ENCODE measurements around the gene RBM14.

RBM14 gene

DNA sequence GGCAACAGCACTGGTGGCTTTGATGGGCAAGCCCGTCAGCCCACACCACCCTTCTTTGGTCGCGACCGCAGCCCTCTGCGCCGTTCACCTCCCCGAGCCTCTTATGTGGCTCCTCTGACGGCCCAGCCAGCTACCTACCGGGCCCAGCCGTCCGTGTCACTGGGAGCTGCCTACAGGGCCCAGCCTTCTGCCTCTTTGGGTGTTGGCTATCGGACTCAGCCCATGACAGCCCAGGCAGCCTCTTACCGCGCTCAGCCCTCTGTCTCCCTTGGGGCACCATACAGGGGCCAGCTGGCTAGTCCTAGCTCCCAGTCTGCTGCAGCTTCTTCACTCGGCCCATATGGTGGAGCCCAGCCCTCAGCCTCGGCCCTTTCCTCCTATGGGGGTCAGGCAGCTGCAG is 8.0 kb downstream of the RBM14 start:
- H3K27me3 ChIP-seq (ENCODE audit: insufficient read depth, low read length): no peaks in the 10 kb centered on the region
- peaks cover 95% of the 10 kb centered on the region for H3K36me3 ChIP-seq (ENCODE audit: insufficient read depth, low read length)
- TF ChIP-seq EZH2 (IDR thresholded peaks at IDR 0.05; ENCODE audit: borderline replicate concordance, low read length): no peak
- TF ChIP-seq, protein P1, sequence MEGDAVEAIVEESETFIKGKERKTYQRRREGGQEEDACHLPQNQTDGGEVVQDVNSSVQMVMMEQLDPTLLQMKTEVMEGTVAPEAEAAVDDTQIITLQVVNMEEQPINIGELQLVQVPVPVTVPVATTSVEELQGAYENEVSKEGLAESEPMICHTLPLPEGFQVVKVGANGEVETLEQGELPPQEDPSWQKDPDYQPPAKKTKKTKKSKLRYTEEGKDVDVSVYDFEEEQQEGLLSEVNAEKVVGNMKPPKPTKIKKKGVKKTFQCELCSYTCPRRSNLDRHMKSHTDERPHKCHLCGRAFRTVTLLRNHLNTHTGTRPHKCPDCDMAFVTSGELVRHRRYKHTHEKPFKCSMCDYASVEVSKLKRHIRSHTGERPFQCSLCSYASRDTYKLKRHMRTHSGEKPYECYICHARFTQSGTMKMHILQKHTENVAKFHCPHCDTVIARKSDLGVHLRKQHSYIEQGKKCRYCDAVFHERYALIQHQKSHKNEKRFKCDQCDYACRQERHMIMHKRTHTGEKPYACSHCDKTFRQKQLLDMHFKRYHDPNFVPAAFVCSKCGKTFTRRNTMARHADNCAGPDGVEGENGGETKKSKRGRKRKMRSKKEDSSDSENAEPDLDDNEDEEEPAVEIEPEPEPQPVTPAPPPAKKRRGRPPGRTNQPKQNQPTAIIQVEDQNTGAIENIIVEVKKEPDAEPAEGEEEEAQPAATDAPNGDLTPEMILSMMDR (IDR thresholded peaks at IDR 0.05; ENCODE audit: low read length): no peak
- no peaks in the 10 kb centered on the region for H3K9me3 ChIP-seq (ENCODE audit: low read length)
- H3K9ac ChIP-seq (ENCODE audit: low read length): no peak overlapping the region
- peaks cover 34% of the 10 kb centered on the region for H3K4me1 ChIP-seq (ENCODE audit: insufficient read depth, low read length, severe bottlenecking)
- peaks cover 3% of the 10 kb centered on the region; the same call in 1 of the 2 replicates for H4K20me1 ChIP-seq (ENCODE audit: insufficient read depth, low read length)
- H2AFZ ChIP-seq (ENCODE audit: low read length): no peak overlapping the region
- no peak overlapping the region for H3K4me2 ChIP-seq (ENCODE audit: low read length)
- H3K9me2 ChIP-seq (ENCODE audit: low read depth, low read length): no peaks in the 10 kb centered on the region
- no peak overlapping the region for H3K4me3 ChIP-seq (ENCODE audit: low read depth, low read length, poor library complexity, severe bottlenecking)
- peaks cover 97% of the 10 kb centered on the region for H3K79me2 ChIP-seq (ENCODE audit: insufficient read depth, low read length)
- H3K27ac ChIP-seq (ENCODE audit: low read depth, low read length, poor library complexity, severe bottlenecking): no peak overlapping the region
- H3F3A ChIP-seq (ENCODE audit: insufficient read depth, low read length): no peaks in the 10 kb centered on the region

DNA sequence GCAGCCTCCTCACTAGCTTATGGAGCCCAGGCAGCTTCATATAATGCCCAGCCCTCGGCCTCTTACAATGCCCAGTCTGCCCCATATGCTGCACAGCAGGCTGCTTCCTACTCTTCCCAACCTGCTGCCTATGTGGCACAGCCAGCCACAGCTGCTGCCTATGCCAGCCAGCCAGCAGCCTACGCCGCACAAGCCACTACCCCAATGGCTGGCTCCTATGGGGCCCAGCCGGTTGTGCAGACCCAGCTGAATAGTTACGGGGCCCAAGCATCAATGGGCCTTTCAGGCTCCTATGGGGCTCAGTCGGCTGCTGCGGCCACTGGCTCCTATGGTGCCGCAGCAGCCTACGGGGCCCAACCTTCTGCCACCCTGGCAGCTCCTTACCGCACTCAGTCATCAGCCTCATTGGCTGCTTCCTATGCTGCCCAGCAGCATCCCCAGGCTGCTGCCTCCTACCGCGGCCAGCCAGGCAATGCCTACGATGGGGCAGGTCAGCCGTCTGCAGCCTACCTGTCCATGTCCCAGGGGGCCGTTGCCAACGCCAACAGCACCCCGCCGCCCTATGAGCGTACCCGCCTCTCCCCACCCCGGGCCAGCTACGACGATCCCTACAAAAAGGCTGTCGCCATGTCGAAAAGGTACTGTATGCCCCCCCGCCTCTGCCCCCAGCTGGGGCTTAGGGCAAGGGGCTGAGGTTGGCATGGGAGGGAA is 8.8 kb downstream of the RBM14 start:
- Histone ChIP-seq H2AFZ (ENCODE audit: low read length) (no peak overlapping the region), H4K20me1 (ENCODE audit: insufficient read depth, low read length) (peaks cover 3% of the 10 kb centered on the region; the same call in 1 of the 2 replicates), H3K4me1 (ENCODE audit: insufficient read depth, low read length, severe bottlenecking) (peaks cover 27% of the 10 kb centered on the region), H3K27ac (ENCODE audit: low read depth, low read length, poor library complexity, severe bottlenecking) (no peak overlapping the region), H3K4me2 (ENCODE audit: low read length) (no peak overlapping the region), H3K9ac (ENCODE audit: low read length) (no peak overlapping the region), H3K4me3 (ENCODE audit: low read depth, low read length, poor library complexity, severe bottlenecking) (no peak overlapping the region), H3K79me2 (ENCODE audit: insufficient read depth, low read length) (peaks cover 97% of the 10 kb centered on the region), H3K36me3 (ENCODE audit: insufficient read depth, low read length) (peaks cover 98% of the 10 kb centered on the region), H3K9me3 (ENCODE audit: low read length) (no peaks in the 10 kb centered on the region), H3F3A (ENCODE audit: insufficient read depth, low read length) (no peaks in the 10 kb centered on the region), H3K9me2 (ENCODE audit: low read depth, low read length) (no peaks in the 10 kb centered on the region), H3K27me3 (ENCODE audit: insufficient read depth, low read length) (no peaks in the 10 kb centered on the region)
- TF ChIP-seq, protein P1 (IDR thresholded peaks at IDR 0.05; ENCODE audit: low read length): no peak
- TF ChIP-seq EZH2 (IDR thresholded peaks at IDR 0.05; ENCODE audit: borderline replicate concordance, low read length): no peak

DNA sequence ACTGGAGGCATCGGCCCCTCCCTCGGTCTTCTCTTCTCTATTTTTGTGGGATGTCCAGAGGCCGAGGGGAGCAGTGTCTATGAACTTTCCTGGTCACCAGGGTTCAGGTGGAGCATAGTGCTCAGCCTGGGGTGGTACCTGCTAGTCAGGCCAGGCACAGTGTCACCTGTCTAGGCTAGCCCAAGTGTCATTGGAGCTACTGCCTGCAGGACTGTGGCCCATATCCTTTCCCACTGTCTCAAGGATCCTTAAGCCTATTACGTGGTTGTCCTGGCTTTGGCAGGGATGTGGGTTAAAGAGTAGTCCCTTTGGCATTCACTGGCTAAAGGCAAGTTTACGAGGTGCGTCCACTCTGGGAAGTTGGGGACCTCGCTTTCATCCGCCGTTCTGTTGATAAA is 9.3 kb downstream of the RBM14 start:
- Histone ChIP-seq H4K20me1 (ENCODE audit: insufficient read depth, low read length) (peaks cover 3% of the 10 kb centered on the region; the same call in 1 of the 2 replicates), H3K4me2 (ENCODE audit: low read length) (no peak overlapping the region), H3K27ac (ENCODE audit: low read depth, low read length, poor library complexity, severe bottlenecking) (no peak overlapping the region), H3K9me3 (ENCODE audit: low read length) (no peaks in the 10 kb centered on the region), H3K4me1 (ENCODE audit: insufficient read depth, low read length, severe bottlenecking) (peaks cover 22% of the 10 kb centered on the region), H3K4me3 (ENCODE audit: low read depth, low read length, poor library complexity, severe bottlenecking) (no peak overlapping the region), H3K9me2 (ENCODE audit: low read depth, low read length) (no peaks in the 10 kb centered on the region), H3F3A (ENCODE audit: insufficient read depth, low read length) (no peaks in the 10 kb centered on the region), H3K9ac (ENCODE audit: low read length) (no peak overlapping the region), H3K27me3 (ENCODE audit: insufficient read depth, low read length) (no peaks in the 10 kb centered on the region), H3K79me2 (ENCODE audit: insufficient read depth, low read length) (peaks cover 97% of the 10 kb centered on the region), H2AFZ (ENCODE audit: low read length) (no peak overlapping the region), H3K36me3 (ENCODE audit: insufficient read depth, low read length) (peaks cover 99% of the 10 kb centered on the region)
- TF ChIP-seq, protein P1 (IDR thresholded peaks at IDR 0.05; ENCODE audit: low read length): no peak
- no peak for TF ChIP-seq EZH2 (IDR thresholded peaks at IDR 0.05; ENCODE audit: borderline replicate concordance, low read length)
